ENCODE data around the gene EEFSEC.

Gene EEFSEC

GRCh38 chr3:128317698-128318231 is 164.5 kb downstream of the EEFSEC start:
- no peaks in the 10 kb centered on the region for H3K4me1 ChIP-seq (ENCODE audit: low read length)
- H3K36me3 ChIP-seq (replicated peaks; ENCODE audit: low read depth, low read length), result no peaks in the 10 kb centered on the region
- H3K9ac ChIP-seq (ENCODE audit: low read length), result no peak overlapping the region
- H4K20me1 ChIP-seq (ENCODE audit: insufficient read depth, low read length), result no peaks in the 10 kb centered on the region
- no peak overlapping the region for H3K4me2 ChIP-seq (ENCODE audit: low read length)
- H3K27ac ChIP-seq (ENCODE audit: low read length), result no peak overlapping the region
- H3K4me3 ChIP-seq (ENCODE audit: low read length), result no peak overlapping the region
- TF ChIP-seq EZH2phosphoT487 (IDR thresholded peaks at IDR 0.05; ENCODE audit: low read depth), result no peak
- TF ChIP-seq CTCF (IDR thresholded peaks at IDR 0.05; ENCODE audit: low read depth, low read length), result no peak
- H3K9me3 ChIP-seq (ENCODE audit: insufficient read depth, low read length), result no peaks in the 10 kb centered on the region
- H3K27me3 ChIP-seq (ENCODE audit: low read depth, low read length), result no peaks in the 10 kb centered on the region
- H3K79me2 ChIP-seq (ENCODE audit: low read length), result no peaks in the 10 kb centered on the region
- no peak overlapping the region for H2AFZ ChIP-seq (ENCODE audit: low read depth, low read length)

GRCh38 chr3:128318275-128318941 is 165.1 kb downstream of the EEFSEC start:
- H3K36me3 ChIP-seq (replicated peaks; ENCODE audit: low read depth, low read length), result no peaks in the 10 kb centered on the region
- H2AFZ ChIP-seq (ENCODE audit: low read depth, low read length), result no peak overlapping the region
- H4K20me1 ChIP-seq (ENCODE audit: insufficient read depth, low read length), result no peaks in the 10 kb centered on the region
- no peaks in the 10 kb centered on the region for H3K79me2 ChIP-seq (ENCODE audit: low read length)
- H3K9ac ChIP-seq (ENCODE audit: low read length), result no peak overlapping the region
- no peaks in the 10 kb centered on the region for H3K27me3 ChIP-seq (ENCODE audit: low read depth, low read length)
- no peak overlapping the region for H3K27ac ChIP-seq (ENCODE audit: low read length)
- no peak overlapping the region for H3K4me3 ChIP-seq (ENCODE audit: low read length)
- TF ChIP-seq CTCF (IDR thresholded peaks at IDR 0.05; ENCODE audit: low read depth, low read length), result no peak
- no peak for TF ChIP-seq EZH2phosphoT487 (IDR thresholded peaks at IDR 0.05; ENCODE audit: low read depth)
- H3K9me3 ChIP-seq (ENCODE audit: insufficient read depth, low read length), result no peaks in the 10 kb centered on the region
- no peaks in the 10 kb centered on the region for H3K4me1 ChIP-seq (ENCODE audit: low read length)
- H3K4me2 ChIP-seq (ENCODE audit: low read length), result no peak overlapping the region

DNA sequence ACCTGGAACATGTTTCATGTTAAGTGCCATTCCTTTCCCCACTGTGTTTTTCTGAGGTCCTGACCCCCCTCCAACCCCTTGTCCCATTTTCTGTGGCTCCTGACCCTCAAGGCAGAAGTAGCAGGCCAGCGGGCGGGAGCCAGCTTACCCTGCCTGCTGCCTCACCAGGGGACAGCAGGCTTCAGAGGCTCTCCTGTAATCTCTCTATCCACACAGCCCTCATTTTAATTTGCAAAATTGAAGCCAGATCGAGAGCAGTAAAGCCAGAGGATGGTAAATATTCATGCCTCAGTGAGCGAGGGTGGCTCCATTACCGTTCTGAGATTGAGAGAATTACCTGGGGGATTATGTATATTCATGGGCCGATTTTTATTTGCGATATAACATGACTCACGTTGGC is 165.8 kb downstream of the EEFSEC start:
- Histone ChIP-seq H3K9me3 (ENCODE audit: insufficient read depth, low read length) (no peaks in the 10 kb centered on the region), H3K9ac (ENCODE audit: low read length) (no peak overlapping the region), H3K79me2 (ENCODE audit: low read length) (no peaks in the 10 kb centered on the region), H4K20me1 (ENCODE audit: insufficient read depth, low read length) (no peaks in the 10 kb centered on the region), H3K4me3 (ENCODE audit: low read length) (no peak overlapping the region), H3K36me3 (replicated peaks; ENCODE audit: low read depth, low read length) (no peaks in the 10 kb centered on the region), H2AFZ (ENCODE audit: low read depth, low read length) (no peak overlapping the region), H3K27me3 (ENCODE audit: low read depth, low read length) (no peaks in the 10 kb centered on the region), H3K4me1 (ENCODE audit: low read length) (no peaks in the 10 kb centered on the region), H3K4me2 (ENCODE audit: low read length) (no peak overlapping the region), H3K27ac (ENCODE audit: low read length) (no peak overlapping the region)
- TF ChIP-seq CTCF (IDR thresholded peaks at IDR 0.05; ENCODE audit: low read depth, low read length), result no peak
- no peak for TF ChIP-seq EZH2phosphoT487 (IDR thresholded peaks at IDR 0.05; ENCODE audit: low read depth)

GRCh38 chr3:128319741-128320141 is 166.5 kb downstream of the EEFSEC start:
- TF ChIP-seq CTCF (IDR thresholded peaks at IDR 0.05; ENCODE audit: low read depth, low read length) (no peak), EZH2phosphoT487 (IDR thresholded peaks at IDR 0.05; ENCODE audit: low read depth) (no peak)
- no peaks in the 10 kb centered on the region for H3K27me3 ChIP-seq (ENCODE audit: low read depth, low read length)
- H3K4me3 ChIP-seq (ENCODE audit: low read length), result no peak overlapping the region
- H3K27ac ChIP-seq (ENCODE audit: low read length), result no peak overlapping the region
- no peaks in the 10 kb centered on the region for H3K79me2 ChIP-seq (ENCODE audit: low read length)
- H3K36me3 ChIP-seq (replicated peaks; ENCODE audit: low read depth, low read length), result no peaks in the 10 kb centered on the region
- H4K20me1 ChIP-seq (ENCODE audit: insufficient read depth, low read length), result no peaks in the 10 kb centered on the region
- H3K9ac ChIP-seq (ENCODE audit: low read length), result no peak overlapping the region
- no peaks in the 10 kb centered on the region for H3K4me1 ChIP-seq (ENCODE audit: low read length)
- no peaks in the 10 kb centered on the region for H3K9me3 ChIP-seq (ENCODE audit: insufficient read depth, low read length)
- no peak overlapping the region for H3K4me2 ChIP-seq (ENCODE audit: low read length)
- no peak overlapping the region for H2AFZ ChIP-seq (ENCODE audit: low read depth, low read length)

All from OCI-LY3 (cell line).